ENCODE results near the gene DNM3.

DNA sequence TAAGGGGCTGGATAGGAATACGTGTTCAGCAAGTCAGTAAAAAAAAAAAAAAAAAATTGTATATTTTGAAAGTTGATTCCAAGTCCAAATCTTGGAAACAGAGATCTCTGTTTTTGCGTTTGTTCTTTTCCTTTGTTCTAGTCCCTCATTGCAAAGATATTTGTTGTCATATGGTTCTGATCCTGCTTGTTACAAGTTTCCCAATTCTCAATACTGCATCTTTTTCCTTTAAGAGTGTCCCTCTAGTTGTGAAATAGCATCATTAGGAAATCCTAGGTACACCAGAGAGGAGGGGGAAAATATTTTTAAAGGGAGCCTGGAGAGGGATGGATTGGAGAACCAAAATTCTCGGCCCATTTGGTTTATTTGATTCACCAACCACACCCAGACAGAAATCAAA is 426.9 kb downstream of the DNM3 start:
- TF ChIP-seq, protein P1, sequence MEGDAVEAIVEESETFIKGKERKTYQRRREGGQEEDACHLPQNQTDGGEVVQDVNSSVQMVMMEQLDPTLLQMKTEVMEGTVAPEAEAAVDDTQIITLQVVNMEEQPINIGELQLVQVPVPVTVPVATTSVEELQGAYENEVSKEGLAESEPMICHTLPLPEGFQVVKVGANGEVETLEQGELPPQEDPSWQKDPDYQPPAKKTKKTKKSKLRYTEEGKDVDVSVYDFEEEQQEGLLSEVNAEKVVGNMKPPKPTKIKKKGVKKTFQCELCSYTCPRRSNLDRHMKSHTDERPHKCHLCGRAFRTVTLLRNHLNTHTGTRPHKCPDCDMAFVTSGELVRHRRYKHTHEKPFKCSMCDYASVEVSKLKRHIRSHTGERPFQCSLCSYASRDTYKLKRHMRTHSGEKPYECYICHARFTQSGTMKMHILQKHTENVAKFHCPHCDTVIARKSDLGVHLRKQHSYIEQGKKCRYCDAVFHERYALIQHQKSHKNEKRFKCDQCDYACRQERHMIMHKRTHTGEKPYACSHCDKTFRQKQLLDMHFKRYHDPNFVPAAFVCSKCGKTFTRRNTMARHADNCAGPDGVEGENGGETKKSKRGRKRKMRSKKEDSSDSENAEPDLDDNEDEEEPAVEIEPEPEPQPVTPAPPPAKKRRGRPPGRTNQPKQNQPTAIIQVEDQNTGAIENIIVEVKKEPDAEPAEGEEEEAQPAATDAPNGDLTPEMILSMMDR (conservative IDR thresholded peaks at IDR 0.05; ENCODE audit: low read depth, low read length), result no peak
- no peak for TF ChIP-seq EZH2 (IDR thresholded peaks at IDR 0.05; ENCODE audit: borderline replicate concordance, low read depth, low read length, poor library complexity, severe bottlenecking)

Measured in A673 (cell line).